NCI-H460 (cell line): ENCODE measurements around the gene FTL. TPM values are rescaled to one million over a fixed set of nuclear protein-coding genes. Genes with fewer than 3 reads are reported as not detected.

Experiments used
- small RNA-seq, 2 experiments: library from RNA; depleted of rRNA; stranded (forward); fragments of <200 nt; gene quantifications; one replicate each; pipeline ENCODE3, GENCODE V24; 2014
- total RNA-seq: library from RNA; depleted of rRNA; stranded (reverse); fragments of >200 nt; shearing (Covaris generic); gene quantifications from 2 replicates; pipeline ENCODE4 v1.2.3, GENCODE V29; 2014; rRNA removed

The FTL gene
- total RNA-seq, 1 experiment from 2014 or later, result 10,502 TPM

Small RNA genes within 50 kb of the gene (small RNA-seq; reads per million reads assigned to genes)
- gene AC026803.1 (0 reads per million in 2 experiments), gene MIR6798 (0 to 0.06 reads per million in 2 experiments)

Other genes starting within 250 kb of the FTL start
- 0.32 and 0.43 TPM in 2 replicates for gene MAMSTR, start 245.6 kb upstream of the FTL start, total RNA-seq
- 0.43 and 0.50 TPM in 2 replicates for gene RASIP1, start 224.7 kb upstream of the FTL start, total RNA-seq
- gene IZUMO1, start 218.4 kb upstream of the FTL start, total RNA-seq, result 0.15 and 0.52 TPM in 2 replicates
- 1.6 and 2.3 TPM in 2 replicates for gene FUT1, start 212.7 kb upstream of the FTL start, total RNA-seq
- not detected in 2 replicates for gene FGF21, start 209.8 kb upstream of the FTL start, total RNA-seq
- gene BCAT2, start 154.3 kb upstream of the FTL start, total RNA-seq, result 27.6 and 31.2 TPM in 2 replicates
- 1.6 and 2.0 TPM in 2 replicates for gene HSD17B14, start 128.8 kb upstream of the FTL start, total RNA-seq
- 0.58 and 1.2 TPM in 2 replicates for gene PLEKHA4, start 96.7 kb upstream of the FTL start, total RNA-seq
- gene PPP1R15A, start 92.9 kb upstream of the FTL start, total RNA-seq, result 83.3 and 85.6 TPM in 2 replicates
- gene TULP2, start 66.6 kb upstream of the FTL start, total RNA-seq, result not detected in 2 replicates
- gene NUCB1, start 65.0 kb upstream of the FTL start, total RNA-seq, result 87.9 and 97.4 TPM in 2 replicates
- 0.55 TPM in 1 of 2 replicates, not detected in the other for gene DHDH, start 31.6 kb upstream of the FTL start, total RNA-seq
- gene BAX, start 10.4 kb upstream of the FTL start, total RNA-seq, result 93.6 and 95.9 TPM in 2 replicates
- gene GYS1, start 28.0 kb downstream of the FTL start, total RNA-seq, result 17.5 and 19.8 TPM in 2 replicates
- gene RUVBL2, start 28.6 kb downstream of the FTL start, total RNA-seq, result 165 and 179 TPM in 2 replicates
- not detected in 2 replicates for gene LHB, start 51.8 kb downstream of the FTL start, total RNA-seq
- gene CGB3, start 59.0 kb downstream of the FTL start, total RNA-seq, result not detected in 2 replicates
- gene CGB2, start 66.6 kb downstream of the FTL start, total RNA-seq, result not detected in 2 replicates
- gene CGB1, start 71.6 kb downstream of the FTL start, total RNA-seq, result not detected in 2 replicates
- gene CGB5, start 78.5 kb downstream of the FTL start, total RNA-seq, result not detected in 2 replicates
- not detected in 2 replicates for gene CGB8, start 83.8 kb downstream of the FTL start, total RNA-seq
- gene CGB7, start 92.4 kb downstream of the FTL start, total RNA-seq, result not detected in 2 replicates
- gene NTF4, start 99.5 kb downstream of the FTL start, total RNA-seq, result not detected in 2 replicates
- gene KCNA7, start 107.4 kb downstream of the FTL start, total RNA-seq, result not detected in 2 replicates
- 113 and 137 TPM in 2 replicates for gene SNRNP70, start 120.1 kb downstream of the FTL start, total RNA-seq
- gene LIN7B, start 149.1 kb downstream of the FTL start, total RNA-seq, result 1.8 and 3.2 TPM in 2 replicates
- 0.59 and 2.3 TPM in 2 replicates for gene C19orf73, start 153.8 kb downstream of the FTL start, total RNA-seq
- 4.5 and 6.2 TPM in 2 replicates for gene PPFIA3, start 154.2 kb downstream of the FTL start, total RNA-seq
- gene HRC, start 190.1 kb downstream of the FTL start, total RNA-seq, result not detected in 2 replicates
- 2.8 and 3.9 TPM in 2 replicates for gene TRPM4, start 192.5 kb downstream of the FTL start, total RNA-seq